Measurements from ENCODE around the gene MAP3K21. TPM values are rescaled to one million over a fixed set of nuclear protein-coding genes. Genes with fewer than 3 reads are reported as not detected.

MAP3K21 gene
- total and polyA plus RNA-seq, 2 of the 4 experiments (the other 2 are of a cell fraction), result 0.15 to 0.18 TPM

DNA sequence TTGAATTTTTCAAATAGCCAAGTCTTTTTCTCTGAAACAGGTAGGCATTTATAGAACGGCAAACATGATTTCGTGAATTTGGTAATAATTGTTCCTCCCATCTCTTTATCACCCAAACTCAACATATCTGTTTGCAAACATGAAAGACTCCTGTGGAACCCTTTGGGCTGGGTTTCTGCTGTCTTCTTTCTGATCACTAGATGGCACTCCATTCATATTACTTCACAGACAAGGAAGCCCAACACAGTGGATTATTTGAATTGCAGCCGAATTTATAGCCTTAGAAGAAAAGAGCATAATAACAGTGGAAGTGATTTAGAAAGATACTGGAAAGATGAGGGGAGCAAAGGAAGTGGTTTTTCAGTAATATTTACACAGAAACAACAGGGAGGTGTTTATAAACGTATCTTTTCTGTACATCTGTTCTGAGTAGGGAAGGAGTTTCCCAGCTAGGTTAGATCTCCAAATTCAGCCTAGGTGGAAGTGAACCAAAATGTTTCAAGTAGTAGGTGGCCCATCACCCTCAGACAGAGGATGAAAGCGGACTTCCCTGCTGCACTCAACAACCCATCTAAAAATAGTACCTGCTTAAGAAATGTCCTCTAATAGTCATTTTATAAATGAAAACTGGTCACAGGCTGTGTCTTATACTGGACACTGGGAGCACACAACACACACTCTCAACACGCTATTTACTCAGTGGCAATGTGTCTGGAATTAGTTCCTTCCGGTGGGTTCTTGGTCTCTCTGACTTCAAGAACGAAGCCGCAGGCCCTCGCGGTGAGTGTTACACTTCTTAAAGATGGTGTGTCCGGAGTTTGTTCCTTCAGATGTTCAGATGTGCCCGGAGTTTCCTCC lies 67.6 kb downstream of the MAP3K21 start:
- Histone ChIP-seq H2BK120ac (ENCODE audit: low read depth, low read length) (no peak overlapping the region), H2BK5ac (ENCODE audit: low read depth, low read length, poor library complexity, severe bottlenecking) (no peak overlapping the region), H2BK15ac (ENCODE audit: low read depth, low read length) (no peak overlapping the region), H3K18ac (ENCODE audit: low read depth, low read length) (no peak overlapping the region), H3K9me3 (ENCODE audit: control insufficient read depth, insufficient read depth, low read length) (no peaks in the 10 kb centered on the region), H3K79me1 (ENCODE audit: low read depth in 1 of 2, low read length in 2 of 2) (no peaks in the 10 kb centered on the region), H3K9me1 (ENCODE audit: insufficient read depth, low read length) (no peaks in the 10 kb centered on the region), H2AK9ac (replicated peaks; ENCODE audit: low read depth, low read length, poor library complexity) (no peak overlapping the region), H2BK20ac (ENCODE audit: low read depth, low read length) (no peak overlapping the region), H4K5ac (ENCODE audit: low read depth, low read length) (no peak overlapping the region), H2AFZ (replicated peaks; ENCODE audit: low read length, poor library complexity) (no peak overlapping the region), H3K36me3 (ENCODE audit: control insufficient read depth, insufficient read depth, low read length) (no peaks in the 10 kb centered on the region), H3K27me3 (ENCODE audit: control insufficient read depth, insufficient read depth, low read length) (no peaks in the 10 kb centered on the region; the same call in 1 of the 2 replicates), H3K56ac (ENCODE audit: extremely low read depth, insufficient read depth, low read length) (no peak overlapping the region), H4K20me1 (ENCODE audit: insufficient read depth, low read length) (no peaks in the 10 kb centered on the region), H3K14ac (replicated peaks; ENCODE audit: low read depth, low read length) (no peak overlapping the region), H2AK5ac (ENCODE audit: low read depth, low read length) (no peak overlapping the region), H3K4ac (ENCODE audit: low read depth, low read length) (no peak overlapping the region), H4K91ac (ENCODE audit: insufficient read depth, low read depth, low read length) (no peak overlapping the region), H4K8ac (ENCODE audit: low read depth in 2 of 2, low read length in 2 of 2) (no peak overlapping the region), H3K23ac (ENCODE audit: low read depth, low read length) (no peak overlapping the region), H3K4me1 (ENCODE audit: control insufficient read depth, insufficient read depth, low read length) (no peaks in the 10 kb centered on the region), H3K4me3 (ENCODE audit: insufficient read depth, low read depth, low read length) (no peak overlapping the region), H3K4me2 (ENCODE audit: low read depth, low read length) (no peak overlapping the region), H3K9ac (ENCODE audit: low read depth, low read length) (no peak overlapping the region), H3K27ac (ENCODE audit: insufficient read depth, low read length) (no peak overlapping the region)
- BruUV-seq (replicated peaks), result no TSS peak
- TF ChIP-seq, protein P1, sequence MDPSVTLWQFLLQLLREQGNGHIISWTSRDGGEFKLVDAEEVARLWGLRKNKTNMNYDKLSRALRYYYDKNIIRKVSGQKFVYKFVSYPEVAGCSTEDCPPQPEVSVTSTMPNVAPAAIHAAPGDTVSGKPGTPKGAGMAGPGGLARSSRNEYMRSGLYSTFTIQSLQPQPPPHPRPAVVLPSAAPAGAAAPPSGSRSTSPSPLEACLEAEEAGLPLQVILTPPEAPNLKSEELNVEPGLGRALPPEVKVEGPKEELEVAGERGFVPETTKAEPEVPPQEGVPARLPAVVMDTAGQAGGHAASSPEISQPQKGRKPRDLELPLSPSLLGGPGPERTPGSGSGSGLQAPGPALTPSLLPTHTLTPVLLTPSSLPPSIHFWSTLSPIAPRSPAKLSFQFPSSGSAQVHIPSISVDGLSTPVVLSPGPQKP (IDR thresholded peaks at IDR 0.05; ENCODE audit: borderline replicate concordance, low read depth, low read length), result no peak
- TF ChIP-seq, protein P2, sequence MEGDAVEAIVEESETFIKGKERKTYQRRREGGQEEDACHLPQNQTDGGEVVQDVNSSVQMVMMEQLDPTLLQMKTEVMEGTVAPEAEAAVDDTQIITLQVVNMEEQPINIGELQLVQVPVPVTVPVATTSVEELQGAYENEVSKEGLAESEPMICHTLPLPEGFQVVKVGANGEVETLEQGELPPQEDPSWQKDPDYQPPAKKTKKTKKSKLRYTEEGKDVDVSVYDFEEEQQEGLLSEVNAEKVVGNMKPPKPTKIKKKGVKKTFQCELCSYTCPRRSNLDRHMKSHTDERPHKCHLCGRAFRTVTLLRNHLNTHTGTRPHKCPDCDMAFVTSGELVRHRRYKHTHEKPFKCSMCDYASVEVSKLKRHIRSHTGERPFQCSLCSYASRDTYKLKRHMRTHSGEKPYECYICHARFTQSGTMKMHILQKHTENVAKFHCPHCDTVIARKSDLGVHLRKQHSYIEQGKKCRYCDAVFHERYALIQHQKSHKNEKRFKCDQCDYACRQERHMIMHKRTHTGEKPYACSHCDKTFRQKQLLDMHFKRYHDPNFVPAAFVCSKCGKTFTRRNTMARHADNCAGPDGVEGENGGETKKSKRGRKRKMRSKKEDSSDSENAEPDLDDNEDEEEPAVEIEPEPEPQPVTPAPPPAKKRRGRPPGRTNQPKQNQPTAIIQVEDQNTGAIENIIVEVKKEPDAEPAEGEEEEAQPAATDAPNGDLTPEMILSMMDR (conservative IDR thresholded peaks at IDR 0.05; ENCODE audit: low read depth, low read length), result peak; percentile 73
- TF ChIP-seq SMC3 (IDR thresholded peaks at IDR 0.05; ENCODE audit: low read depth, low read length) (peak; percentile 44; the same call in 1 of the 2 replicates), RCOR1 (IDR thresholded peaks at IDR 0.05; ENCODE audit: insufficient replicate concordance, low read length) (no peak), MAFK (IDR thresholded peaks at IDR 0.05; ENCODE audit: low read depth, low read length) (no peak), NFE2L2 (IDR thresholded peaks at IDR 0.05; ENCODE audit: low read depth, low read length) (no peak), CEBPB (IDR thresholded peaks at IDR 0.05; ENCODE audit: low read depth, low read length) (no peak), RAD21 (IDR thresholded peaks at IDR 0.05; ENCODE audit: low read length) (peak; percentile 66), POLR2A (IDR thresholded peaks at IDR 0.05; ENCODE audit: low read depth, low read length) (no peak)
- POLR2A ChIA-PET (ENCODE audit: unreplicated experiment), result no interaction called here
- peak; percentile 97 for ATAC-seq (ENCODE audit: low read depth)
- DNase-seq, result peak; percentile 50
- WGBS, 2 experiments (ENCODE audit: extremely low coverage in 2 of 2, insufficient read length in 1 of 2), result 100% methylated on average over 3 of the region's 13 CpGs; no CpG with 5 or more reads in 1 of the 2 experiments
- CTCF ChIA-PET, result interaction anchor here (1.0 to 1.6 kb wide), 3 partner anchors 33 to 671 kb away, joined by 4 to 7 read pairs (median 5); no protein-coding TSS in a partner anchor
- in situ Hi-C loops (cut with MboI; ENCODE audit: low sequenced_read_pairs) (loop anchor here (10.0 kb wide), 1 partner anchor 670 kb away; no protein-coding TSS in a partner anchor), intact Hi-C loops (cut with micrococcal nuclease) (loop anchor here (1.0 to 2.0 kb wide), 3 partner anchors 396 to 716 kb away; no protein-coding TSS in a partner anchor), dilution Hi-C loops (cut with HindIII; ENCODE audit: low sequenced_read_pairs, unreplicated experiment) (no loop called here)
